ENCODE measurements around the gene HERC6.
"Not testable (repeated sequence)": the region's sequence is repeated elsewhere in the genome, so short reads cannot be mapped to it uniquely, and the experiment has no call there.

HERC6 gene

GRCh38 chr4:88378691-88379559, at the start of gene HERC6:
Gene HERC6 (plus strand): TSS chr4:88378852. CDS start chr4:88378922, 70 bp downstream.
- FAIRE-seq, result peak; percentile 96
- peak; percentile 58 for DNase-seq (ENCODE audit: insufficient read length, low spot score)

GRCh38 chr4:88333741-88334405, 44.8 kb upstream of the HERC6 start:
- FAIRE-seq (no peak), DNase-seq (ENCODE audit: insufficient read length, low spot score) (no peak)

GRCh38 chr4:88335092-88335665, 43.5 kb upstream of the HERC6 start:
- DNase-seq (ENCODE audit: insufficient read length, low spot score) (no peak), FAIRE-seq (no peak)

- FAIRE-seq (no peak), DNase-seq (ENCODE audit: insufficient read length, low spot score) (no peak)
Observed at GRCh38 chr4:88341227-88342192, 37.1 kb upstream of the HERC6 start.

- FAIRE-seq; DNase-seq (ENCODE audit: insufficient read length, low spot score): not testable (repeated sequence)
Observed at GRCh38 chr4:88346902-88347301, 31.8 kb upstream of the HERC6 start.

GRCh38 chr4:88348761-88349160, 29.9 kb upstream of the HERC6 start:
- FAIRE-seq; DNase-seq (ENCODE audit: insufficient read length, low spot score): not testable (repeated sequence)

- no peak for DNase-seq (ENCODE audit: insufficient read length, low spot score)
Observed at GRCh38 chr4:88350786-88351185, 27.9 kb upstream of the HERC6 start.

GRCh38 chr4:88352062-88352740, 26.5 kb upstream of the HERC6 start:
- DNase-seq (ENCODE audit: insufficient read length, low spot score) (no peak), FAIRE-seq (no peak)

More at GRCh38 chr4:88350786-88351185, 27.9 kb upstream of the HERC6 start:
- FAIRE-seq, result no peak

- FAIRE-seq (no peak), DNase-seq (ENCODE audit: insufficient read length, low spot score) (no peak)
Observed at GRCh38 chr4:88353324-88353723, 25.3 kb upstream of the HERC6 start.

GRCh38 chr4:88356771-88357170, 21.9 kb upstream of the HERC6 start:
- no peak for FAIRE-seq
- no peak for DNase-seq (ENCODE audit: insufficient read length, low spot score)

GRCh38 chr4:88357262-88357661, 21.4 kb upstream of the HERC6 start:
- DNase-seq (ENCODE audit: insufficient read length, low spot score) (no peak), FAIRE-seq (no peak)

GRCh38 chr4:88359558-88359957, 19.1 kb upstream of the HERC6 start:
- no peak for FAIRE-seq
- no peak for DNase-seq (ENCODE audit: insufficient read length, low spot score)

- no peak for DNase-seq (ENCODE audit: insufficient read length, low spot score)
- no peak for FAIRE-seq
Observed at GRCh38 chr4:88360256-88360655, 18.4 kb upstream of the HERC6 start.

- FAIRE-seq (no peak), DNase-seq (ENCODE audit: insufficient read length, low spot score) (no peak)
Observed at GRCh38 chr4:88360791-88361190, 17.9 kb upstream of the HERC6 start.

GRCh38 chr4:88361217-88361773, 17.4 kb upstream of the HERC6 start:
- DNase-seq (ENCODE audit: insufficient read length, low spot score); FAIRE-seq: not testable (repeated sequence)

- no peak for FAIRE-seq
- no peak for DNase-seq (ENCODE audit: insufficient read length, low spot score)
Observed at GRCh38 chr4:88366460-88366859, 12.2 kb upstream of the HERC6 start.

GRCh38 chr4:88367826-88368225, 10.8 kb upstream of the HERC6 start:
- DNase-seq (ENCODE audit: insufficient read length, low spot score) (no peak), FAIRE-seq (no peak)

GRCh38 chr4:88369180-88369812, 9.4 kb upstream of the HERC6 start:
- FAIRE-seq, result peak; percentile 85
- not testable (repeated sequence) for DNase-seq (ENCODE audit: insufficient read length, low spot score)

GRCh38 chr4:88381123-88381522, 2.5 kb downstream of the HERC6 start:
- no peak for DNase-seq (ENCODE audit: insufficient read length, low spot score)
- FAIRE-seq, result peak; percentile 39
